D341Med (cell line): ENCODE data around the gene TUB.
A peak's percentile ranks its signal among the peaks of the same experiment; 100 is the strongest.

Source experiments
- DNase-seq: peaks from one replicate; pipeline ENCODE4 v3.0.0; 2012; ENCODE audit warnings: low spot score

TUB gene

DNA sequence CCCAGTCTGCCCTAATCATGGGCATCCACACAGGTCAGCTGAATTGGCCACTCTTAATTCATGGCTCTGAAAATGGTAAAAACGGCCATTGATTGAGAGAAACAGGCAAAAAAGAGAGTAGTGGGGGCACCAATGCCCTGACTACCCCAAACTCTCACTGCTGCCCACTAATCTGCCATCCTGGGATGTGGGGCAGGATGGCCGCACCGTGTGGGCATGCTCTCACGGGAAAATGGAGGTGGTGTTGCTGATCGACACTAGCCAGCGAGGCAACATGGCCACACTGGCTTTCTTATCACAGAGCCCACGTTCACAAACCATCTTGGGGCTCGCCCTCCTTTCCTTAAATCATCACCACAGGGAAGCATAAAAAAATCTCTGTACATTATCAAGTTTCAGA, 11.2 kb upstream of the TUB start:
- no peak for DNase-seq

DNA sequence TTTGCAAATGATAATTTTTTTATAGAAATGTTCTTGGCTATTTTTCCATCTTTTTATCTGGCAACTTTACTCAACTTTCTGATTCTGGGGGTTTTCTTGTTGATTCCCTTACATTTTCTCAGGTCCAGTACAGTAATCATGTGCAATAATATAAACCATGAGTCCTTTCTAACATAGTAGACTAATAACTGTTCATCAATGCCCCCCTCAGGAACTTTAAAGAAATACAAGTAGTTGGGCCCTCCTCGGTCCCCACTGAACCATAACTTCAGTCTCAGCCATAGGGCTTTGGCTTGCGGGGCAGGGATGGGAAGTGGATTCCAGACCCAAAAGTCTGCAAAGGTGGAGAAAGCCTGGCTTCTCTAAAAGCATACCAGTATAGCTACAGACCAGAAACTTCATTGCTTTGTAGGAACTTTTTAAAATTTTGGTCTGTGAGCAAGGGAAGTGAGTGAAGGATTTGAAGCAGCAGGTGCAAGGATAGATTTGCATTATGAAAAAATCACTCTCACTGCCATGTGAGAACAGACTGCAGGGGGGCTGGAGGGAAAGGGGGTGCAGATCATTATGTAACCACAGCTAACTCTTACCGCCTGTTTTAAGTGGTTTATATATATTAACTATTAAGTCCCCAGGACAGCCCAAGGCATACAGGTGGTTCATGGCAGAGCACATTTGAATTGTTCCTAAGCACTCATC, 10.4 kb upstream of the TUB start:
- DNase-seq = peak; percentile 66

DNA sequence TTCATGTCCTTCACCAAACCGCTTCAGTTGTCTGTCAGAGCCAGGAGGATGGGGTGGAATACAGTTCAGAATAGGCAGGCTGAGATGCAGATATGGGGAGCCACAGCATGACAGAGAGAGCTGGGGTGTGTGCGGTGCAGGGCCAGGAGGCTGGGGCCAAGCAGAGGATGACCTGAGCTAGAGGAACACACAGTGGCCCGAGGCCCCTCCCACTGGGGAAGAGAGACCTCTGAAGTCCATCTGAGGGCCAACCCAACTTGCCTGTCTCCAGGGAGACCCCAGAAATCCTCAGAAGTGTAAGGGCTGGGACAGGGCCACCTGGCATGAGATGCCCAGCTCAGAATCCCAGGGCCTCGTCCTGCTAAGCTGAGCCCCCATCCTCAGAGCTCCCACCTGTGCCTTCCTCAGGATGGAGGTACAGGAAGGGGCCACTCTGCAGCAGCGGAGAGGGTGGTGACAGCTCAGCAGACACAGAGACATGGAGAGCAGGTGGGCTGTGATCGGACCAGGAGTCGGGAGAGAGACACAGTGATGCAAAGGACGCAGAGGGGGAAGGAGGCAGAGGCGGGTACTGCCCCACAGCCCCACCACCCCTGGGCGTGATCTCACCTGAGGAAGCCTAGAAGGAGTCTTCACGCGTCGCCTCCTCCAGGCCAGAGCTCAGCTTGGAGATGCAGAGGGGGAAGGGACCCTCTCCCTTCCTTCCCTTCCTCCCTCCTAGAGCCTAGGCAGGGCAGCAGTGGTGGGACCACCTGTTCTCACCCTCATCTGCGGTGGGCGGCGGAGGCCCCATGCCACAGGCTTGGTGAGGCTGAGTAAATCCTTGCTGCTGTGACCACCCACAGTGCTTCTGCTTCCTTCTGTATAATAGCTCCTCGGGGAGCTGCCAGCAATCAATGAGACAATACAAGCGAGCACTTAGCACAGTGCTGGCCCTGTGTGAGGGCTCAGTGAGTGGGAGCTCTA, 9.1 kb upstream of the TUB start:
- DNase-seq = no peak

DNA sequence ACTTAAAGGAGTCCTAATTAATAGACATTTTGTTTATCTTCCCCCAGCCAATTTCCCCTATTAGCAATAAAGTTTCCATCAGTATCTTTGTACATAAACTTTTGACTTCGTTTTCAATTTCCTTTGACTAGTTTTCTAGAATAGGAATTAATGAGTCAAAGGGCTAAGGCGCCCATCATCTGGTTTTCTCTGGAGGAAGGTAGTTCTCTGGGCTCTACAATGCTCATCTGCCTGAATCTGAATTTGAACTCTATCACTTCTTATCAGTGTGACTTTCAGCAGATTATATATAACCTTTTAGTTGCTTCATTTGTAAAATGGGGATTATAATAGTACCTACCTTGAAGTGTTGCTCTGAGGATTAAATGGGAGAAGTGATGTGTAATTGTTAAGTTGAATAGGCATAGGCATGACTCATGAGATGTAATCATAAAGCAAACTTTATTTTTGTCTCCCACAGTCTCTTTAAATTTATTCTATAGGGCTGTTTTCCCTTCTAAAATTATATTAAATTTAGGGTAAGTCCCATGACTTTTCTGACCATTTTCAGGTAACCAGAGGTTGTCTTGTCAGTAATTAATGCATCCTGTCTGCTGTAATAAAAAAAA, 5.8 kb upstream of the TUB start:
- no peak for DNase-seq

DNA sequence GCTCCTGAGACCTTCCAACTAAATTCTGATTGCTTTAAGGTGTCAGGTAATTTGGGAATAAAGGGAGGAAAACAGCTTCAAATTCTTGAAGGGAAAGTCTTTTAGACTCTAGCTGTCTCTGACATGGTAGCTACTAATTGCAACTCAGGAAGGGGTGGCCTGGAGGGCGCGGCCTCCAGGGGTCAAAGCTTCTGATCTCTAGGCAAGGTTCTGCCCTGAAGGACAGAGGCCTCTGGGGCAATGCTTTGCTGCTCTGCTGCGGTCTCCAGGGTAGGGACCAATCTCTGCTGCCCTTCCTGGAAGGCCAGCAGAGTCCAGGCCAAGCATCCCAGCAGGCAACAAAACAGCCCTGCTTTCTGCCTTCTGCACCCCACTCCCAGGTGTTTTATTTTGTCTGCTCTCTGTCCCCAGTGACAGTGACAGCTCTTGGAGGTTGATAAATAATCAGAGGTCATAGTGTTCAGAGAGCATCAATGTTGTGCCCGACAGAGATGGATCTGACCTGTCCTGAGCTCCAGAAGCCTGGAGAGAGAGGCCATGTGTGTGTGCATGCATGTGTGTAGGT, 1.8 kb upstream of the TUB start:
- DNase-seq = no peak

DNA sequence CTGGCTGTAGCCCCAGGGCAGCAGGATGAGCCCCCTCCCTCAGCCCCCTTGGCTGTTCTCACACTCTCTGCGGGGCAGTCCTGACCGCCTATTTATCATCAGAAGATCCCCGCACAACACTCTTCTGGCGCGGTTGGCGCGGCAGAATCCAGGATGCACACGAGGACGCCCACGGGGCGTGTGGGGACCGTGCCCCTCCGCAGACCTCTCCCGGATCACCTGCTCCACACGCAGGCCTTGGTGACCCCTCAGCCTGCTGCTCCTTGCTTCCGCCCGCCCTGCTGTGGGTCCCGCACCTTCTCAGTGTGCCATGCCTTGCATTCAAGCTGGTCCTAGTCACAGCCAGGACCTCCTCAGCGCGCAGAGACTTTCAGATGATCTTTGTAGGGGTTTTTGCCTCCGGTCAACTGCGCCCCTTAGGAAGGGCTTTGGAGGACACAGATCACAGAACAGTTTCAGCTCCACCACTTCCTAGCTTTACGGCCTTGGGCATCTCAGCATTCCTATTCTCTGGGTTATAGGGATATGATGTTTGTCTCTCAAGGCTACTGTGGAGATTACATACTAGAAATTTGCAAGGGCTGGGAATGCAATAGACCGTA, 841 bp upstream of the TUB start:
- no peak for DNase-seq

DNA sequence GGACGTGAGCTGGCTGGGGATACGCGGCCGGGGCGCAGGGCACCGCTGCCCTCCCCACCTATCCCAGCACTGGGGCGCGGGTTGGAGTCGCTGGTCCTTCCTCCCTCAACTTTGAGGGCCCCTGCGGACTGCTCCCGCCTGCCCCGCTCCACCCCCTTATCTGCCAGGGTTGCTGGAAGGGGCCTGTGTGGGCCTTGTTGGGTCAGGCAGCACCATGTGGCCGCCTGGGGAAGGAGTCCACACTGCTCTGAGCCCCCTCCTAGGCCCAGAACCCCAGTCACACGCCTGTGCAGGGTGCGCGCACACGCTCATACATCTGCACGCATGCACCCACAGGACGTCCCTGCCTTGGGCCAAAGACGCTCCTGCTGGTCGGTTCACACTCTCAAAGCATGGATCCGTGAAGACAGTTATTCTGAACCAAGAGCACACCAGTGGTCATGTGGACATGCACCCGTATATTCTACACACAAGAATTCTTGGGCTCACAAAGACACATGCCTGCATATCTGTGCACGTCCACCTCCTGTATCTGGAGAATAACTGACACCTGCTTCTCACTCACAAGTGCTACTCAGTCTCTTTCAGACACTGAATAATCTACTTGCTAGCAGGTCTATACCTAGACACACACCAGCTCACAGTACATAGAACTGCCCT, 710 bp downstream of the TUB start:
- DNase-seq = no peak

DNA sequence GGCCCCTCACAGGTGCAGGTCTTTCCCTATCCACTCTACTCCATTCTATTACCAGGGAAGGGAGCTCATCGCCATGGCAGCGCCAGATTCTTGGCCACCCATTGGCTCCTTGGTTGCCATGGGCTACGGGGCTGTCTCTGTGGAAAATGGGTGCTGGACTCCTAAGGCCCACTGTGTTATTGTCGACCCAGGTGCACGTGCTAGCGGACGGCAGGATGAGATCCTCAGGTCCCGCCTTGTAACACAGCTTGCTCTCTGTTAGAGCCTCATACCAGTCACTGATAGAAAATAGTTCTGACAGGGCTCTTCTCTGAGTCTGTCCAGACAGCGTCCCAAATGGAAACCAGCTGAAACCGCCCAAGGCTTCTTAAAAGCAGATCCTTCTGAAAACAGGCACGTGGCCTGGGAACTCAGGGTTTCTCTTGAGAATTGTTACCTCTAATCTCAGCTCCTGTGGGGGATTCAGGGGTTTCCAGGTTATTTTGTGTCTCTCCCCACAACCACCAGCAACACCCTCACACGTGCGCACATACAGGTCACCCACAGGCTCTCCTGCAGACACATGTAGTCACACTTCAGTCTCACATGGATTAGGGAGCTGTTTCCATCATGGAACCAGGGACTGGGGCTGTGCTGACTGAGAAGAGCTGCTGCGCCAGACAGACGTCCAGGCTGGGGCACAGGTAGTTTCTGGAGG, 1.5 kb downstream of the TUB start:
- DNase-seq = no peak

DNA sequence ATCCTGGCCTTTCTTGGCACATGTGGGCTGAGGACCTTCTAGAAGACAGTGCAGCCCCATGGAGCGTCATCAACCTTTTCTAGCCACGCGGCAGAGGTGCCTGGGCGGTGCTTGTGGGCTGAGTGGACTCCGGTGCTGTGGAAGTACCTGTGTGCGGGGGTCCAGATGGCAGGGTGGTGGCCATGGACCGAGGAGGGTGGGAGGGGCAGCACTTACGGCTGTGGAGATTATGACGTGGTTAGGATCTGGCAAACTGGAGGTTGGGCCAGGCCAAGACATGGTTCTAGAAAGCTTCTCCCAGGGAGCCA, 2.0 kb downstream of the TUB start:
- DNase-seq = no peak

DNA sequence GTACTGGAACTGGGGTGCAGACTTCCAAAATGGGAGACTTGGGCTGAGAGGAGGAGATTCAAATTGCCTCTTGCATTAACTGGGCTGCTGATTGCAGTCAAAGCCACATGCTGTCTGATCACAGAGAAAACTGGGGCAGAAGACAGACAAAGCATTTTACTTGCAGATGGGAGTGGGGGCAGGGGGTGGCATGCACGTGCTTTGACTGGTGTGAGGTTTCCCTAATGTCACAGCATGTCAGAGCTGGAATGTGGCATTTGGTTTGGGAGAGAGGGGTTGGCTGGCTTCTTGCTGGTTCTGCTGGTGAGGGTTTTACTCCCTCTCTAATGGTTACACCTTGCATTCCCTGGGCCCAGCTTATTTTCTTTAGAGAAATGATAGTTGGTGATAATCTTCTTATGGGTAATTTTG, 2.9 kb downstream of the TUB start:
- DNase-seq = no peak

DNA sequence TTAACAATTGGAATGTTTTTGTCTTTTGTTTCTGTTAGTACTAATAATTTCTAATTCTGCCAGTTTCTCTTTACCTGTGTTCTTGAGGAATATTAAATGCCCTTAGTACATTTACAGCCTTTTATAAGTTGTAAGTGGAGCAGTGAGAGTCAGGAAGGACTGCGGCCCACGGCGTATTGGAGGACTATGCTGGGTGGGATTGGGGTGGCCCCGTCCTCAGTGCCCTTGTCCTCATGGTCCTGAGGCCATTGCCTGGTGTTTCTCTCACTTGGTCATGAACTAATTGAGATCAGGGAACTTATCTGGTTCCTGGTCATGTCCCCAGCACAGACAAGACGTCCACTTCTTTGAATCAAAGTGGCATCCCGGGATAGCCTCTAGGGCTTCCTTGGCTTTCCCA, 3.3 kb downstream of the TUB start:
- no peak for DNase-seq

DNA sequence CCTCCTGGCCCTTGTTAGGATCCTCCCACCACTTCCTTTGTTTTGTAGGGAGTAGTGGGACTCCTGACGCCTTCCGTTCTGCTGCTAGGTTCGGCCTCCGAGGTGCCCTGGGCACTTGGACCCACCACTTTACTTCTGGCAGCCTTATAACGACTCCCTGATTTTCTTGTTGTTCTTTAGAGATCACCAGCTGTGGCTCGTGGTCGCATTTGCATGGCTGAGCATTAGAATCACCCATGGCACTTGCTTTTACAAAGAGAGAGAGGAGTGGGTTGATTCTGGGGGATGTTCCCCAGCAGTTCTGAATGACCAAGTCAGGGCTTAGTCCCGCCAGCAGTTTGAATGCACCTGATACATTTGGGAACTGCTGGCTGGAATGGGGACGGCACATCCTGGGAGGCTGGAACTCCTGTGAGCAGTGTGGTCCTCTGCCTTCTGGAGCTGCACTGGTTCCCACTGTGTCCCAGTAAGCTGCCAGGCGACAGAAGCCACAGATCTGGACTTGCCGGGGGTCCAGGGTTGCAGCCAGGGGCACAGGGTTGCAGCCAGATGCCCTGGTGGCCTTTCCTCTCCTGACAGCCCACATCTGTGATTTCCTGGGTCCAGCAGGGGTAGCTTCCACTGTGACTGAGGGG, 4.1 kb downstream of the TUB start:
- no peak for DNase-seq

DNA sequence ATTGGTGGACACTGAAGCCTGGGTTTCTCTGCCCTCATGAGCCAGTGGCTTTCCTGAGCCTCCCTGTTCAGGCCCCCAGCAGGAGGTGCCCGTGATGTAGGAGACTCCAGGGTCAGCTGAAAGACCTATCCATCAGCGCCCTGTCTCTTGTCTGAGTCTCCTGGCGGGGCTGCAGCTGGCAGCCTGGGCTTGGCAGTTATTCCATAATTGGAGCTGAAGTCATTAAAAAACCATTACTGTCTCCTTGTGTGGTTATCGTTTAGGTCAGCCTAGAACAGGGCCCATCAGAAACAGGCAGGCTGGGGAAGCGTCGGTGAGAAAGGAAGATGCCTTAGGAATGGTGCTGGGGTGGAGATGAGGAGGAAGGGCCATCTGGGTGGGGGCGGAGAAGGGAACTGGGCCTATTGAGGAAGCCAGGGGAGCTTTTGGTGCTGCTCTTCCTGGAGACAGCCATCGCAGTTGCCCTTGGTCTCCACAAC, 5.0 kb downstream of the TUB start:
- no peak for DNase-seq

DNA sequence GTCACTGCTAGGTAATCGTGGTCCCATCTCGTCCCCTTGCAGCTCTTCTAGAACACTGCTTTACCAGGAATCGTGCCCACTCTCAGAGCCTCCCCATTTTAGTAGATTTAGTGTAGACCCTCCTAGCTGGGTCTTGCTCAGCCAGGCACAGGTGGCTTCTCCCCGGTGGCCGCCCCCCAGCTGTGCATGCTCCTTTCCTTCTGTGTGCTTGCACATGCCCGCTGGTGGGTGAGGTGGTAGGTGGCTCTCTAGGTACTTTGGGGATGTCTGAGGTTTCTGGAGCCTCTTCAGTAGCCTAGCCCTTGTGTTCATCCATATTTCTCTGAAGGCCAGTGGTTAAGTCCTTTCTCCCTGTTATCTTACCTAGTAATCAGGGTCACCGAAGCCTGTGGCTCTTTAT, 5.6 kb downstream of the TUB start:
- no peak for DNase-seq

DNA sequence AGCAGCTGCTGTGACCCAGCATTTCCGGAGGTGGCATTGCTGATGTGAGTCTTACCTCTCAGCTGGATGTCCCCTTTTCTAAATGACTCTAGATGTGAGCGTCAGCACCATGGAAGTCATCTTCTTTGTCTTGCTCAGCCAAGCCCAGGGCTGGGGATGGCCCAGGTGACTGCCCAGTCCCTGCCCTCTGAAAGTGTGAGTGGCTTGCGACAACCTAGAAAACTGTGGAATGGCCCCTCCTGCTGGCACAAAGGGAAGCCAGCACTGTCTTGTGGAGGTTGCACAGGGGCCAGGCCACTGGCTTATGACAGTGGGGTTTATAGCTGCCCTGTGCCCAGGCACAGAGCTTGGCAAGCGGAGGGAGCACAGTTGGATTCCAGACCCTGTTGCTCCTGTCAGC, 6.2 kb downstream of the TUB start:
- DNase-seq = no peak

DNA sequence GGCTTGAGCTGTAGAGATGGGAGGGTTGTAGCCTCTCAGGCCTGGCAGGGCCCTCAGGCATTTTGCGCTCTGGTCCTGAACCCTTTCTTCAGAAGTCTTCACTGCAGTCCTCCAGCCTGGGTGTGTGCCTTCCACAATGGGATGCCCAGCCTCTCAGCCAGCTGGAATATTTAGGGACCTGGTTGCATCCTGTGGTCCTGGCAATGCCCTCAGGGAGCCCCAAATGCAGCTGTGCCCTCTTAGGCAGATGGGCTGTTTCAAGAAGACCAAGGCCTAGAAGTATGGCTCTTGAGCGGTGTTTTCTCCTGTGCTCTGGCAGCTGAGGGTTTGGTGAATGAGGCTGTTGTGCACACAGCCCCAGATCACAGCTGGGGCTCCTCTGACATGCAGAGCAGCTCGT, 6.7 kb downstream of the TUB start:
- no peak for DNase-seq

DNA sequence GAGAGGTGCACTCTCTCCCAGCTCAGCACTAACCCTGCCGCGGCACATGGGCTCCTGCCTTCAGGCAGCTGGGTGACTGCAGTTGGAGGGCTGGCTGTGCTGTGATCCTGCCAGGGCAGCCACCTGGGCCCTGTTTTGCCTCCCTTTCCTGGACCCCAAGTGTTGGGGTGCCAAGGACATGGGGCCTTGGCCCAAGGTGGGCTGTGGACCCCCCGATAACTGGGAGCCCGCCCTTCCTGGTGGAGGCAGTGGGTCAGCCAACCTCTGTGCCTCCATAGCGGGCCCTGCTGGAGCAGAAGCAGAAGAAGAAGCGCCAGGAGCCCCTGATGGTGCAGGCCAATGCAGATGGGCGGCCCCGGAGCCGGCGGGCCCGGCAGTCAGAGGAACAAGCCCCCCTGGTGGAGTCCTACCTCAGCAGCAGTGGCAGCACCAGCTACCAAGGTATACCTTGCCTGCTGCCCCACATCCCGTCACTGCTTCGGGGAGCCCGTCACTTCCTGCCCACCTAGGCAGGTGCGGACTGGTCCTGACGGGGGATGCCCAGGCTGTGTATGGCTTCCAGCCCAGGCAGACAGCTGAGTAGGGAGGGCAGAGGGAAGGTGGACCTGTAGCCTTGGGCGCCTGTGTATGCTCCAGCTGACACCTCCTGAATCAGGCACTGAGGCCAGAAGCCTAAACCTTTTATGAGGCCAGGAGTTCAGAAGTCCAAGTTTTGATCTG, 8.9 kb downstream of the TUB start:
- DNase-seq = no peak

DNA sequence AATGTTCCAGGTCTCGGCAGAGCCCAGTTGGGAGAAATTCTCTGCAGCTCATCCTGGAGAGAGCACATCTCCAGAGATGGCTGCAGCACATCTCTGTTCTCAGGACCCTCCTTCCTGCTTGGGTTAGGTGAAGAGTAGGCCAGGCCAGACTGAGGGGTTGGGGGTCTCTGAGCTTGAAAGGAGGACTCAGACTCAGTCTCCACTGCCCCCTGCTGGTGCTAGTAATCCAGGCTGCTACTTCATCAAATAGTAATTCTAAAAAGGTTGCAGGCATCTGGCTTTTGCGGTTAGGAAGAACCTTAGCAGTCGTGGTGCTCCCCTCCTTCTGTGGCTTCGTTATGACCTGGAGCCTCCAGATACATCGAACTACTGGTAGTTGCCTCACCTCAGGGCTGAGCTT, 9.7 kb downstream of the TUB start:
- peak; percentile 65 for DNase-seq

DNA sequence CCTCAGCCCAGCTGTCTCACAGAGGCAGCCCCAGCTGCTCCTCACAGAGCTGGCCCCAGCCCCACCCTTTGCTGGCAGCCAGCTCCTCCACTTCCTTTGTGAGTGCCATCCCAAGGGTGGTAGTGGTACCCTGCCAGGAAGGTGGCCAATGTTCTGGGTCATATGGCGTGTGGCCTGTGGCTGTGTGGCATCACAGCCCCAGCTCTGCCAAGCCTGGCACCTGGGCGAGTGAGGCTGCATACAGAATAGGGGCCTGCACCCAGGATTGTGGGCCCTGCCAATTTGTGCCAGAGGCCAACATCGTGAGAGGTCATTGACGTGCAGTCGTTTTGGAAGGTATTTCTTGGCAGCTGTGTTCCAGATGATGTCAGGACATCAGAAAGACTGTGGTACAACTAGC, 10.7 kb downstream of the TUB start:
- DNase-seq = no peak
